OCI-LY3 (cell line): ENCODE measurements around the gene KDELR1.

ENCODE experiments used
- CTCF ChIP-seq: fragments of 200-600, 300-600 bp; sonication (generic); IDR thresholded peaks from 2 replicates; pipeline ENCODE4 v1.5.1; 2014; ENCODE audit warnings: antibody characterized with exemption, low read length, low read depth
- EZH2phosphoT487 ChIP-seq: fragments of 200-600 bp; shearing (Covaris generic); IDR thresholded peaks from 2 replicates; pipeline ENCODE4 v1.6.1; 2018; ENCODE audit warnings: antibody characterized with exemption, mixed run types, low read depth

DNA sequence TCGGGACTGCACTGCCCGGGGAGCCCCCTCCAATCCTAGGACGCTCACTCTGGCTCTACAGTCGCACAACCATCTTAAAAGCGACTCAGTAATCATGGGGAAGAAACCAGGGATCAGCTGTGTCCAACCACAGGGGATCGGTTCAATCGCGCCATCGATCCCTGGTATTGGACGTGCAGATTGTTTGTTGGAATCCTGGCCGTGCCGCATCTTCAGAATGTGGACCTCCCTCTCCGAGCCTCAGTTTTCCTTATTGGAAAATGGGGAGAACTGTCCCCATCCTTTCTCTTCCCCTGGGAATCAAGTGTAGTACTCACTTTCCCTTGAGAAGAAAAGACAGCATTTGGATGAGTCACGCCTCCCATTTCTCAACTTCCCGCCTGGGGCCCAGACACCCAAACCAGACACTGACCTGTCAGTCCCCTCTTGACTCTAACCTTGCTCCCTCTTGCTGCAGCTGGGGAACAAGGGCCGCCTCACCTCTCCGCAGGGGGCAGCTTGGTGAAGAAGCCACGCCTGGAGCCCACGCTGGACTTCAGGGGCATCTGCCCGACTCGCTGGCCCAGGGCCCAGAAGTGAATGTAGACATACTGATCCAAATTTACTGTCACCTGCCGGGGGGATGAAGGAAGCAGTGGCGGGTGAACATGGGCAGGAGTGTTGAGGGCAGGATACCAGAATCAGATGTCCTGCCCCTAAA is 48.4 kb downstream of the KDELR1 start:
- TF ChIP-seq CTCF, result no peak
- no peak for TF ChIP-seq EZH2phosphoT487
